ENCODE data around the gene PLK3.
"Not testable (repeated sequence)": the region's sequence is repeated elsewhere in the genome, so short reads cannot be mapped to it uniquely, and the experiment has no call there.

PLK3 gene

GRCh38 chr1:44788120-44788860 lies 11.9 kb upstream of the PLK3 start, which contains the start of gene BEST4:
TSS of gene BEST4 (minus strand) at chr1:44788170. CDS start at chr1:44787705, 465 bp downstream.
- DNase-seq, result no peak

- DNase-seq, result no peak
These were observed 9.0 kb upstream of the PLK3 start for GRCh38 chr1:44790968-44791801.

DNA sequence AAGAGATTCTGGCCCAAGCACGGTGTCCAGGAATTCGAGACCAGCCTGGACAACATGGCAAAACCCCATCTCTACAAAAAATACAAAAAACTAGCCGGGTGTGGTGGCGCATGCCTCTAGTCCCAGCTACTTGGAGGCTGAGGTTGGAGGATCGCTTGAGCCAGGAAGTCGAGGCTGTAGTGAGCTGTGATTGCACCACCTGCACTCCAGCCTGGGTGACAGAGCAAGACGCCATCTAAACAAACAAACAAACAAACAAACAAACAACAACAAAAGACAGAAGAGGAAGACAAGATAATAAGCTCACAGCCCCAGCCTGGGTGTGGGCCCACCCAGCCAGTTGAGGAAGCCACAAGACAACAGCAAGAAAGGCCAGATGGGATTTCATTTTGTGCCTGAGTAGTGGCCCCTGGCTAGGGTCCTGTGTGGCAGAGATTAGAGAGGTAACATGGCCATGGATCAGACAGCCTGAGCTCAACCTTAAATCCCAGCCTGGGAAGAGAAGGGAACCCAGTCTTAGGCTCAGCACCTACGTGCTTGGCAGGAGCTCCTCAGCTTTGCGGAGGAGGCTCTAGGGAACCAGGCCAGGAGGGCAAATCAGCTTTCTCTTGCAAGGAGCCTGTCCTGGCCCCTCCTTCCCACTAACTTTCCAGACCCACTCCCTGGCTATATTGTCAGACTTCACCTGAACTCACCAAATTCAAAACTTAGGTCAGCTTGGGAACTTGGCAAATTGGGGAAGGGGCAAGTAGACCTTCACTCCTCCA lies 7.3 kb upstream of the PLK3 start:
- no peak for DNase-seq

DNA sequence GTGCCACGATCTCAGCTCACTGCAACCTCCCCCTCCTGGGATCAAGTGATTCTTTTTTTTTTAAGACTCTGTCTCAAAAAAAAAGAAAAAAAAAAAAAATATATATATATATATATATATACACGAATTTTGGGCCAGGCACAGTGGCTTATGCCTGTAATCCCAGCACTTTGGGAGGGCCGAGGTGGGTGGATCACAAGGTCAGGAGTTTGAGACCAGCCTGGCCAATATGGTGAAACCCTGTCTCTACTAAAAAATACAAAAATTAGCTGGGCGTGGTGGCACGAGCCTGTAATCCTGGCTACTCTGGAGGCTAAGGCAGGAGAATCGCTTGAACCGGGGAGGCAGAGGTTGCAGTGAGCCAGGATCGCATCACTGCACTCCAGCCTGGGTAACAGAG lies 2.3 kb upstream of the PLK3 start:
- not testable (repeated sequence) for DNase-seq

DNA sequence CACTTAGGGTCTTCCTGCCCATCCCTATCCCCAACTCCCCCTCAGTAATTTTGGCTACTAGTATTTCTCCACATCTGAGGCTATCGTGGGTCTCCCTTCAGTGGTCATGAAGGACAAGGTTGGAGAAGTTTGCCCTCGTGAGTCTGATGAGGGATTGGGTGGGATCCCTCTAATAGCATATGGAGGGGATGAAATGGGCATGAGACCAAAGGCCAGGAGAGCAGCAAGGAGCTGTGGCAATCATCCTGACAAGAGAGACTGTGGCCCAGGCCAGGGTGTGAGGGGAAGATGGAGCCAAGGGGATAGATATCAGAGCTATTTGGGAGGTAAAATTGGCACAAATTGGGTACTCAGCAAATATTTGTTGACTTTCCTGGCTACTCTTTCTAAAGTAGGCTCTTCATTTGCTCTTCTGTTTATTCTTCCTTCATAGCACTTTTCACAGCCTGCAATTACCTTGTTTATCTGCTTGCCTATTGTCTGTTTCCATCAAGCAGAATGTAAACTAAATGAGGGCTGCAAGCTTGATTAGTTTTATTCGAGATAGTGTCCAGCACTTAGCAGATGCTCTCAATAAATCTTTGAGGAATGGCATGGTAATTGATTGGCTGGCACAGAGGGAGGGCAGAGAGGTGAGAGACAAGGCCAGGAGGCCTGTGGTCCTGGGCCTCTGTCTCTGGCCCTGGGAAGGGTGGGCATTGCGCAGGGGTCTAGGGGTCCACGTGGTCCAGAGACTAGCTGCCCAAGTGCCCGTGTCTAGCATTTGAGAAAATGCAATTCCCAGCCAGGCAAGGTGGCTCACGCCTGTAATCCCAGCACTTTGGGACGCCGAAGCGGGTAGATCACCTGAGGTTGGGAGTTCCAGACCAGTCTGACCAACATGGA lies 1.5 kb upstream of the PLK3 start:
- no peak for DNase-seq

- DNase-seq, result no peak
These were observed 1.5 kb downstream of the PLK3 start for GRCh38 chr1:44801491-44802305.

GRCh38 chr1:44802306-44803061 lies 2.3 kb downstream of the PLK3 start:
- no peak for DNase-seq

- DNase-seq, result no peak
These were observed 2.8 kb downstream of the PLK3 start for GRCh38 chr1:44803062-44803311.

DNA sequence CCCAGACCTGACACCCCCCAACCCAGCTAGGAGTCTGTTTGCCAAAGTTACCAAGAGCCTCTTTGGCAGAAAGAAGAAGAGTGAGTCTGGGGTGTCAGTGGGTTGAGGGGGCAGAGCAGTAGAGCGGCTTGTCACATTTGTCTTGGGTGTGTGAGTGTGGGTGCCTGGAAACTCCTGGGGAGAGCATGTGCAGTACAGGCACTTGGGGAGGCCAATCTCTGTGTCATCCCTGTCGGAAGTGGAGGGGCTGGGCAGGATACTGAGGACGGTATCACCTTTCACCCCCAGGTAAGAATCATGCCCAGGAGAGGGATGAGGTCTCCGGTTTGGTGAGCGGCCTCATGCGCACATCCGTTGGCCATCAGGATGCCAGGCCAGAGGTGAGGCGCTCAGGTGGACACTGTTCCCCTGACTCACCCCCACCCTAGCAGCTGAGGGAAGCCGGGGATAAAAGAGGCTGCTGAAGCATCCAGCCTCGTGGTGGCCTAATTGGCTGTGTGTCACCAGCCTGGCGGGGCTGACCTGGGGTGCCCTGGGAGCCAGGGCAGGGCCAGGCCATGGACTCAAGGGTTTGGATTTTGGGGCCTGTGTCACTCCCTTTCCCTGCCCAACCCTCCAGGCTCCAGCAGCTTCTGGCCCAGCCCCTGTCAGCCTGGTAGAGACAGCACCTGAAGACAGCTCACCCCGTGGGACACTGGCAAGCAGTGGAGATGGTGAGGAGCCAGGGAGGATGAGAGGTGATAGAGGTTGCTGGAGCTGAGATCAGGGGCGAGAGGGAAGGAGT lies 3.3 kb downstream of the PLK3 start:
- DNase-seq, result no peak

DNA sequence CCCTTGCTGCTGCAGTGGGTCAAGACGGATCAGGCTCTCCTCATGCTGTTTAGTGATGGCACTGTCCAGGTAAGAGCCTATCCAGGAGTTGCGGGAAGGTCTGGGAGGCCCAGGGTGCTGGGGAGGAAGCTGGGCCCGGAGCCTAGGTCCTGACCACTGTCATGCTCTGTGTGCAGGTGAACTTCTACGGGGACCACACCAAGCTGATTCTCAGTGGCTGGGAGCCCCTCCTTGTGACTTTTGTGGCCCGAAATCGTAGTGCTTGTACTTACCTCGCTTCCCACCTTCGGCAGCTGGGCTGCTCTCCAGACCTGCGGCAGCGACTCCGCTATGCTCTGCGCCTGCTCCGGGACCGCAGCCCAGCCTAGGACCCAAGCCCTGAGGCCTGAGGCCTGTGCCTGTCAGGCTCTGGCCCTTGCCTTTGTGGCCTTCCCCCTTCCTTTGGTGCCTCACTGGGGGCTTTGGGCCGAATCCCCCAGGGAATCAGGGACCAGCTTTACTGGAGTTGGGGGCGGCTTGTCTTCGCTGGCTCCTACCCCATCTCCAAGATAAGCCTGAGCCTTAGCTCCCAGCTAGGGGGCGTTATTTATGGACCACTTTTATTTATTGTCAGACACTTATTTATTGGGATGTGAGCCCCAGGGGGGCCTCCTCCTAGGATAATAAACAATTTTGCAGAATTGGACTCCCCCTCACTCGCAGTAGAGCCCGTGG lies 5.3 kb downstream of the PLK3 start:
- DNase-seq, result no peak

DNA sequence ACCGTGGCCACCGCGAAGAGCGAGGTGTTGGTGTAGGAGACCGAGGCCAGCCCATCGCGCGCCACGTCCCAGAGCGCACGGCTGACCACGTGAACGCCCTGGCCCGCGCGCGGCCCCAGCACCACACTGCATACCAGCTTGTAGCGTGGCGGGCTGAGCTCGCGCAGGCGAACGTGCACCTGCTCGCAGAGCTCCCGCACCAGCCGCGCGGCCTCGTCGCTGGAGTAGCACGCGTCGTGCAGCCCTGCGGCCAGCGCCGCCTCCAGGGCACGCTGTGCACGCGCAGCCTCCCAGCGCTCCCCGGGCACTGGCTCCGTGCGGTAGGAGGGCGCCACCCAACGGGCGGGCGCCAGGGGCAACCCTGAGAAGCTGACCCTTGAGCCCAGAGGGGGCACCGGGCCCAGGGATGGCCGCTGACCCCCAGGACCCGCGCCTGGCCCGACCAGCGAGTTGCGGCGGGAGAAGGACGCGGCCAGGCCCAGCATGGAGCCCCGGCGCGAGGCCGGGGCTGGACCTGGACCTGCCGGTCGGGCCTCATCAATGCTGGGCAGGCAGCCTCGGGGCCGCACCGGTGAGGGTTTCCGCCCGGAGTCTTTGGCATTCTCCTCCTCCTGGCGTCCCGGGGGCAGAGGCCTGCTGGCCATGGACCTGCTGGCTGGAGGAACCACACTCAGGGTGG lies 6.0 kb downstream of the PLK3 start:
- no peak for DNase-seq

DNA sequence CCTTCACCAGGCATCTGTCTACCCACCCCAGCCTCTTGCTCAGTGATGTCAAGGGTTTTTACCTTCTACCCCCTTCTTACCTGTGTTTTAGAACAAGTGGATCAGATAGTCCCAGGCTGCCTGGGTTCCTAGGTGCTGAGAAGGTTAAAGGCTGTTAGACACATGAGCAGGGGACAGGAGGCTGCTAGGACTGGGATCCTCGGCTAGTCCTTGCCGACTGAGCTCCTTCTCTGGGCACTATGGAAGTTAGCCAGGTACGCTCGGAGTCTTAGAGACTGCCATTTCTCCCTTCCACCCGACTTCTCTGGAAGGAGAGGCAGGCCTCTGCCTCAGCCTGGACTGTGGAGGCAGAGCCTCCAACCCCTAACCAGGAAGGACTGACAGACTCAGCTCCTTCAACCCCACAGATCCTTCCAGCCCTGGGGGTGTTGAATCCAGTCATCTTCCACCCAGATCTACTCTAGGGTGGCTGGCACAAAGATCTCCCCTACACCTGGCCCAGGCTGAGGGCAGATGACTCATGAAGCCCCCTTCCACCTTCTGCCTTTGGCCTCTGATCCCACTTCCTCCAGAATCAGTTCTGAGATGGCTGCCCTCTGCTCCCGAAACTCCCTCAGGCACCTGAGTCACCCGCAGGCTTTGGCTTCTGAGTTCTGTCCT lies 6.7 kb downstream of the PLK3 start, which contains the start of gene DYNLT4:
TSS of gene DYNLT4 (minus strand) at position 648 of the 660 bp plus-strand sequence. CDS start 683 bp downstream, outside the sequence.
- DNase-seq, result no peak

GRCh38 chr1:44807364-44808062 lies 7.3 kb downstream of the PLK3 start:
- peak; percentile 93 for DNase-seq

GRCh38 chr1:44808063-44808937 lies 8.1 kb downstream of the PLK3 start, which contains the start of gene BTBD19:
TSS of gene BTBD19 (plus strand) at chr1:44808523. CDS start at chr1:44808821, 298 bp downstream.
- DNase-seq, result no peak

- peak; percentile 35 for DNase-seq
These were observed 9.1 kb downstream of the PLK3 start for GRCh38 chr1:44808938-44809917.

Data from GDM1 (cell line).